NOMO-1 treated with dmso at 0.1 percent for 144 hours (cell line): Measurements from ENCODE around the gene ASPSCR1.

ENCODE experiments used
- DNase-seq: peaks from one replicate; lab custom pipeline; 2025; ENCODE audit not compliant: unreplicated experiment; lab: John Stamatoyannopoulos, UW

ASPSCR1 gene

DNA sequence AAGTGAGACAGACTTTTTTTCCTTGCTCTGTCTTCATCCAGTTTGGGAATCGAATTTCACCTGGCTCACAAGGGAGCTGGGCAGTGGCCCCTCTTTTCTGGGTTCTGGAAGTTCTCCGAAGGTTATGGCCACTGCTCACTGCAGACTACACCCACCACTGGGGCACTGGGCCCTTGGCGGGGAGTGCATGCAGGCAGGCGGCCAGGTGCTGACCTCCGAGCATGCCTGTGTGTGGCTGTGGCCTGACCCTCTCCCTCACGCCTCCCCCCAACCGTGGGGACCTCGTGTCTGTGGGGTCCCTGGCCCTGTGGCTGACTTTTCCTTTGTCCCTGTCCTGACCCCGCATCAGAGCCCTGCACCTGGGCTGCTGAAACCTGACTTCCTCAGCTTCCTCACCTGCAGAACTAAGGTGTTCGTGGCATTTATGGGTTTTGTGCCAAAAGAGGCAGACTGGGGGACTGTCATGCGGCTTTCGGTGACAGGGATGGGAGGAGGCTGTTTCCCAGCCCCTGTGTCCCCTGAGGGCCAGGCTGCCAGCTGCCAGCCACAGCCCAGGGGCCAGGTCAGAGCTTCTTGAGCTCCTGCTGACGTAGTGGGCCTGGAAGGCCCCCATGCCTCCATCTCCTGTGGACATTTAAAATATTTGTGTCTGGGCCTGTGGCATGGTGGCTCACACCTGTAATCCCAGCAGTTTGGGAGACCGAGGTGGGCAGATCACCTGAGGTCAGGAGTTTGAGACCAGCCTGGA lies 21.4 kb downstream of the ASPSCR1 start:
- no peak for DNase-seq

DNA sequence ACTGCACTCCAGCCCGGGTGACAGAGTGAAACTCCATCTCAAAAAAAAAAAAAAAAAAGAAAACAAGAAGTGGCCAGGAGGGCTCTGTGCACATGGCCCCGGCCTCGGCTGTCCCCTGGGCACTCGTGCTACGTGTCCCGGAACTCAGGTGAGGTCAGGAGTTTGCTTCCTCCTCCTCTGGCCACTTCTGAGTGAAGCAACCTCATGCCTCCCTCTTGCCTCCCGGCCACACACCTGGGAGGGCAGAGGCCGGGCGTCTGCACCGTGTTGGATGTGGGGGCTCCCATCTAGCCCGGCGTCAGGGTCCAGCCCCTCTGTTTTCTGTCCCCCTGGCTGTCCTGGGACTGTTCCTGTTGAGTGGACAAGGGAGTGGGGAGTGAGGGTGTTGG lies 22.2 kb downstream of the ASPSCR1 start:
- no peak for DNase-seq

DNA sequence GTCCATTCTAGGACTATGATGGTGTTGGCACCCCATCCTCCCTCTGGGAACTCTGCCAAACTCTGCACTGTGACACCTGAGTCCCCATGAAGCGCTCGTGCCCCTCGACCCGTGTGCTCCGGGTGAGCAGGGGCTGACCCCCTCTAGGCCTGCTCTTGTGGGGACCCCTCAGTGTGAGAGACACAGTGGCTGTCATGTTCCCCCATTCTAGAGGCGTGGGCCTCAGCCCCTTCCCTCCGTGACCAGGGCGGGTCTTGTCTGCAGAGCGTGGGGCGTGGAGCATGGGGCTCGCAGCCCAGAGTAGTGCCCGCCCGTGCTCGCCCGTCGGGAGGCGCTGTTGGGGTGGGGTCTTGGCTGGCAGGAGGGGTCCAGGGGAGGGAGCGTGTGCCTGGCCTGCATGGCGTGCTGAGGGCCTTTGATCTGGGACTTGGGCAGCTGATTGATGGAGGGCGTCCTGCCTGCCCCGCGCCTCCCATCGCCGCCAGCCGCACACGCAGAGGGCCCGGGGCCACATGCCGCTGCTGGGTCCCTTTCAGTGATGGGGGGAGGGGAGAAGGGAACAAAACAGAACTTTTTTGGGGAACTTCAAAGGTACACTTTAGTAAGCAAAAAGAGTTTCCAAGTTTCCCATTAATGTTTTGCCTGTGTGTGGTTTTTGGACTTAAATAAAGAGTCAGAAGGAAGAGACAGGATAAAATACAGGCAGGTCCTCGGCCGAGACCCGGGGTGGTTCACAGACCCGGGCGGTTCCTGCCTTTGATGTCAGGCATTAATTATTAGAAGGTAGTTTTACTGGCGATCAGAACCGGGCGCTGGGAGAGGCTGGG lies 22.8 kb downstream of the ASPSCR1 start:
- DNase-seq: no peak

DNA sequence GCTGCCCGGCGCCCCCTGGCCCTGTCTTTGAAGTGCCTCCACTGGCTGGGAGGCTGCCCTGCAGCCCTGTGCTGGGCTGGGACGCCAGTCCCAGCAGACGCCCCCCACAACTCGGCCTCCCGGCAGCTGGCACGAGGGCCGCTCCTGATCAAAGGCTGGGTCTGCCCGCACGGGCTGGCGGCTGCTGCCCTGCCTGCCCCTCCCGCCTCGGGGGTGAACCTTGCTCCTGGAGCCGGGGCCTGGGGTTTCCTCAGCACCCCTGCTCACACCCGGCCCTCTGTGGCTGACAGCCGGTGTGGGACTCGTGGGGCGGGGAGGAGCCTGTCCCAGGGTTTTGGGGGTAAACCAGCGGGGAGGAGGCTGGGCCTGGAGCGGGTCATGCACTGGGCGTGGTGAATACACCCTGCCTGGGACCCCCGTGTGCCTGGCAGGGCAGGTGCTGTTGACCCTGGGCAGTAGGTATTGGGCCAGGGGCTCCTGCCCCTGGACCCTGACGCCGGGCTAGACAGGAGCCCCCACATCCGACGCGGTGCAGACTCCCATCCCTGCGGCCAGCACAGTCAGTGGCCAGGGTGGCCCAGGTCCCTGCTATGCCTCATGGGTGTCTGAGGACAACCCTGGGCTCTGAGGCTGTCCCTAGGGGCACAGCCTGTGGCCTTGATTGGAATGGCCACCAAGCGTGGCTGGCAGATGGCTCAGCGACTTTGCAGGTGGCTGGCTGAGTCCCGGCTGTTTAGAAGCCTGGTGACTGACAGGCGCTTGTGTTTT lies 23.6 kb downstream of the ASPSCR1 start:
- DNase-seq: no peak

DNA sequence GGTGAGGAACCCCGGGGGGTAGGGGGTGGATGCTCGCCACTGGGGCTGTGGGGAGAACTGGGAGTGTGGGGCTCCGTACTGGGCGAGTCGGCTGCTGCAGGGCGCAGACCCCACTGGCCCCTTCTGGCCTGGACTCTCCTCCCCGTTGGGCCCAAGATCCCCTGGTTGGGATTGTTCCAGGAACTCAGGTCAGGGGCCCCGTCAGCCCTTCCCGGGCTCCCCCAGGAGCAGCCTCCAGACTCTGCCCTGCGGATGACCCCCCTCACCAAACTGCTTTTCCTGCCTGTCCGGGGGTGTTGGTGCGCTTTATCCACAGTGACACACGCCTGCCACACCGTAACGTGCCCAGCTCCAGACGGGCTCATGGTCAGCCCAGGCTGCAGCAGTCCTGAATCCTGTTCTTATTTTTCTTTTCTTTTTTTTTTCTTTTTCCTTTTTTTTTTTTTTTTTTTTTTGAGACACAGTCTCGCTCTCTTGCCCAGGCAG lies 24.2 kb downstream of the ASPSCR1 start:
- no peak for DNase-seq

DNA sequence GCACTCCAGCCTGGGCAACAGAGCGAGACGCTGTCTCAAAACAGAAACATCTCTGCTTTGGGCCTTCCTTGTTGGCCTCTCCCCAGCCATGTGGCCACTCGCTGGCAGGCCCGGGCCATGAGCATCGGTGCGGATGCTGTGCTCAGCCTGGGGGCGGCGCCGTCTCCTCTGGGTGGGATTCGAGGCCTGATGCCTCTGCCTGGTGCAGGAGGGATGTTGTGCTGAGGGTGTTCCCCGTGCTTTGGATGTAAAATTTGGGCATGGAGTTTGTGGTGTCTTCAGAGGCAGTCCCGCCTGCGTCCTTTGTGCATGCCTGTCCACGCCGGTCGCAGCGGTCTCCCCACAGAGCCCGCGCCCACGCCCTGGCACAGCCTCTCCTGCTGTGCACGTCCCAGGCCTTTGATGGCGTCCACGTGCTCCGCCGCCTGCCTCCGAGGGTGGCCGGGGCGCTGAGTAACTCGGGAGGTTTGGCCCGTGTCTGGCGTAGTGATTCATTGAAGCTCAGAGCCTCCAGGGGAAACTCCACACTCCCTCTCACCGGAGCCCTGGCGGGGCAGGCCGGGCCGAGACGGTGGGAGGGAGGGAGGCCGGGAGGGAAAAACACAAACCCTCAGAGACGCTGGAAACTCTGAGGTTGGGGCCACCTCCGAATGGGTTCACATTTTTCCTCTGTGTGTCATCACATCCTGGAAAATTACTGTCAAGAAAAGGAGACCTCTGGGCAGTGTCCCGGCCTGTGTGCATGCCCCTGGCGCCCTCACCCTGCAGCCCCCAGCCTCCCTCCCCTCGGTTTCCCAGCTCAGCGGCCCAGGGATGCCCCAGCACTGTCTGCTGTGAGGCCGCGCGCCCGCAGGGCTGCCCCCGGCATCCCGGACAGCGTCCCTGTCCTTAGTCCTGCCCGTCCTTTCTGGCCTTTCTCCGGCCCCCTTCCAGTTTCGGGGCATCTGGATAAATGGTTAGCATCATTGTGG lies 26.3 kb downstream of the ASPSCR1 start:
- DNase-seq: no peak

DNA sequence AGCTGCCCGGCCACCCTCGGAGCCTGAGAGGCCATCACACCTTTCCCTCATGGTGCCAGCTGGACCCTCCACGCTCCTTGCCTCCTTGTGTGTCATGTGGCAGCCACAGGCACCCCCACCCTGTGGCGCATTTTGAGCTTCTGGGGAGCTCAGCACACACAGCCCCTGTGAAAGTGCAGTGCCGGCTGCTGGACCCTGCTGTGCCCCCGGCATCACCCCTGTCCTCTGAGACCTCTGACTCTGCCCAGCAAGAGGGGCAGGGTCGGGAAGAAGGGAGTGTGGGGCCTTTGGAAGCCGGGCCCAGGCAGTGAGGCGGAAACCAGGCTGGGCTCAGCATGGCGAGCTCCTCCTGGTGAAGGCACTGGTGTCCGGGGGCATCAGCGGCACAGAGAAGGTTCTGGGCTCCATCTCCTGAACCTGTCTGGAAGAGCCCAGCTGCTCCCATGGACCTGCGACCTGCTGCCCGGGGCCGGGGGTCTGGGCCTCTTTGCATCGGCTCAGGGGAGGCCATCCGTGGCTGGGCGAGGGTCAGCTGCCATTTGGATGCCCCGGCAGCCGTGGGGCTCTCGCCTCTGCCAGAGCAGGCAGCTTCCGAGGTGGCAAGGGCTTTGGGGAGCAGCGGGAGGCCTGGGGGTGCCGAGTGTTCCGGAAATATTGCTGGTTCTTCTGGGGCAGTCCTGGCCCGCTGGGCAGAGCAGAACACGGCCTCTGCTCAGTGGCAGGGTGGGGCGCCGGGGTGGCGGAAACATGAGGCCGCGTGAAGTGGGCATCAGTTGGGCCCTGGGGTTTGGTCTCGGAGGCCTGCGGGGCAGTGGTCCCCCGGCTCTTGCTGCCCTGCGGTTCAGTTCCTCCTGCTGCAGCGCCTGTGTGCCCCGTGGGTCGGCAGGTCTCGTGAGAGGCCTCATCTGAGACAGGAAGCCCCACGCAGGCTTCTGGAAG lies 27.4 kb downstream of the ASPSCR1 start:
- DNase-seq: no peak

DNA sequence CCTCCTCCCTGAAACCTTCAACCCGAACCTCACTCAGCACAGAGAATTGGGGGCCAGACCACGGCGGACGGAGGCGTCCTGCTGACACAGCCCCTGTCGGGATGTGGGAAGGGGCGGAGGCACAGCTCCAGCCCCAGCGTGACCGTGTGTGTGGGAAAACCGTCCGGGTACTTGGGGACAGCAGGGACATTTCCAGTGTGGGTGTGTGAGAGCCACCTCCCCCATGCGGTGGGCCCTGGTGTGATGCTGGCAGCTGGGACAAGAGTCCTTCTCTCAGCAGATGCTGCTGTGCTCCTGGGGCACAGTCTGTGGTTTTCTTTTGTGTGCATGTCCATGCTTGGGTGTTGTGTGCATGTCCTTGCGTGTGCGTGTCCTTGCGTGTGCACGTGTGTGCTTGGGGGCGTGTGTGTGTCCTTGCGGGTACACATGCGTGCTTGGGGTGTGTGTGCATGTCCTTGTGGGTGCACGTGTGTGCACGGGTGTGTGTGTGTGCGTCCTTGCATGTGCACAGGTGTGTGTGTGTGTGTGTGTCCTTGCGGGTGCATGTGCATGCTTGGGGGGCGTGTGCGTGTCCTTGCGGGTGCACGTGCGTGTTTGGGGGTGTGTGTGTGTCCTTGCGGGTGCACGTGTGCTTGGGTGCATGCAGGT lies 28.4 kb downstream of the ASPSCR1 start:
- no peak for DNase-seq

DNA sequence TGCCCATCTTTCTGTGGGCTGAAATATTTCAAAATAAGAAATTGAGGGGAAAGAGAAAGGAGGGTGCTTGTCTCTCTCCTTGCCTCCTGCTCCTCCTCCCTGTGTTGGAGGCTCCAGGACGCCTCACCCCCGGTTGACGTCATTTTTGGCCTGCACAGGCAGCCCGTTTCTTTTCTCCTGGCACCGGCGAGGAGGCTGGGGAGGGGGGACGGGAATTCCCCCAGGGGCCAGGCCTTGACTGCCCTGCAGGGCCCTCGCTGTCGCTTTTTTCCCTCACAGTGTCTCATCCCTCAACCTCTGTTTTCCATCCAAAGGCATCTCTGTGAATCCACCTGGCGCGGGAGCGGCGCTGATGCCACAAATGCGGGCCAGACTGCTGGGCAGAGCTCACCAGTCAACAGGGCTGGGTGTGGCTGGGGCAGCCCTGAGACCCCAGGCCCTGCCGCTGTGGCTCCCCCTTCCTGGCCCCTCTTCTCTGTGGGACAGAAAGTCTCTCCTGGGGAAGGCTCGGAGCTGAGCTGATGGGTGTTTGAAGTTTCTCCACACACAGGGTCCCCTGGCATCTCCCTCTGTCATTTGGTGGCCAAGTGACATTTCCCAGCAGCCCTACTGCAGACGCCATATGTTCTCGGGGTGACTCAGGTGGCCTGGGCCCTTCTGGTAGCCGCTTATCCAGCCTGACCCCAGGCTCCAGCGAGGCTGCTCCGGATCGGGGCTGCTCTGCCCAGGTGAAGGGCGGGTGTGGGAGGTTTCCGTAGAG lies 29.2 kb downstream of the ASPSCR1 start:
- no peak for DNase-seq

DNA sequence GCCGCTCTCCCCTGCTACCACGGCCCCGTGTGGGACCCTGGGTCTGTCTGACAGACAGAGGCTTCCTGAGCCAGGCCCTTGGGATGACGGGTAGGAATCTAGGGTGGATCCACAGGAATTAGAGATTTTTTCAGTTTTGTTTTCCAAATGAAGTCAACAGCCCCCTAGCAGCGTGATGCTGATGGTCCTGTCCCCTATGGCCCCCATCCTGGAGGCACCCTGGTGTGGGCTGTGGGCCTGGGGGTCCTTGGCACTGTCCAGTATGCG lies 29.7 kb downstream of the ASPSCR1 start:
- no peak for DNase-seq

DNA sequence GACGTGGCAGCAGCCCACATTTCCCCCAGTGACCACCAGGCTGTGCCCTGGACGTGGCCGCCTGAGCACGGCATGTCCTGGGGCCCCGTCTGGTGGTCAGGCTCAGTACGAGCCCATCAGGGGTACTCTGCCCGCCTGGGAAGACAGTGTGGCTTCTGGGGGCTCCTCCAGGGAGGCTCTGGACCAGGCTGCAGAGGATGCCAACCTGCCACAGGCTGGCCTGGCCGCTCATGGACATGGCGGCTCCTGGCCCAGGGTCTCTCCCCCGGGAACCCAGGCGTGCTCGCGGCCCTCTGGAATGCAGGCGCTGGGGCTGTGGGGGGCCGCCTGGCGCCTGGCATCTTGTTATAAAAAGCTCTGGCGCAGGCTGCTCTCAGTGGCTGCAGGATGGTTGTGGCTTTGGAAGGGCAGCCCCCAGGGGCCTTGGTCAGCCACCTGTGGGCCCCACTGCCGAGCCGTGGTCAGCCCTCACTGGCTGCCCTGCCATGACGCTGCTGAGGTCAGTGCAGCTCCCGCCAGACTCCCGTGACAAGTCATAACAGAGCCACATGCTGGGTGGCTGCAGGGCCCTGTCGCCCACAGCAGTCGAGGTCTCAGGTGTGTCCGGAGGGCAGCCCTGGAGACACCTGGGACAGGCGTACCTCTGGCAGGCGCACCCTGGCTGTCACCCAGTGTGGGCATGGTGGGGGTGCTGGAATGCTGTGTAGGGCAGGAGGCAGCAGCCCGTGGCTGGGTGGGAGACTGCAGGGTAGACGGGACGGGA lies 30.2 kb downstream of the ASPSCR1 start:
- DNase-seq: no peak

DNA sequence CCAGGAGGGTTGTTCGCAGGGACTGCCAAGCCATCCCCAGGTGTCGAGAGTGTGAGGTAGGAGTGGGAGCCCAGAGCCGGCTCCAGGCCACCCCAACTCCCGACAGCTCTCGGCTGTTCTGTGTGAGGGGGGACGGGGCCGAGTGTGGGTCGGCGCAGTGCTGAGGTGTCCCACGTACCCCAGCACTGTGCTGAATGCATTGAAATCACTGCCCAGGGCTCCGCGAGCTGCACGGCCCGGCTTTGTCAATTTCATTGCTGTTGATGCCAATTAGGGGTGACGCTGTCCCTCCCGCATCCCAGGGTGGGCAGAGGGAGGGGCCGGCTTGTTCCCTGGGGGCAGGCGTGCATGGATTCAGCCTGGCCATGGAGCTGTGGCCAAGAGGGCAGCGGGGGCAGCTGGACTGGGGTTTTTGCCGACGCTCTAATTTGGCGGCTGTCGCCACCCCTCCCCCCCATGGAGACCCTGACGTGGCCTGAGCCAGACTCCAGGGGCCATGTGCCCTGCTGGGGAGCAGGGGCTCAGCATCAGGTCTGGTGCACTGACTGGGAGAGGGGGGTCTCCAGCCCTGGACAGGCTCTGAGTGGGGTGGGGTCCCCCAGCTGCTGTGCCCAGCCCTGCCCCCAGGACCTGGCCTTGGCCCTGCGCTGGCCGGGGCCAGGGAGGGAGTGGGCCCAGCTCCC lies 31.0 kb downstream of the ASPSCR1 start:
- no peak for DNase-seq

DNA sequence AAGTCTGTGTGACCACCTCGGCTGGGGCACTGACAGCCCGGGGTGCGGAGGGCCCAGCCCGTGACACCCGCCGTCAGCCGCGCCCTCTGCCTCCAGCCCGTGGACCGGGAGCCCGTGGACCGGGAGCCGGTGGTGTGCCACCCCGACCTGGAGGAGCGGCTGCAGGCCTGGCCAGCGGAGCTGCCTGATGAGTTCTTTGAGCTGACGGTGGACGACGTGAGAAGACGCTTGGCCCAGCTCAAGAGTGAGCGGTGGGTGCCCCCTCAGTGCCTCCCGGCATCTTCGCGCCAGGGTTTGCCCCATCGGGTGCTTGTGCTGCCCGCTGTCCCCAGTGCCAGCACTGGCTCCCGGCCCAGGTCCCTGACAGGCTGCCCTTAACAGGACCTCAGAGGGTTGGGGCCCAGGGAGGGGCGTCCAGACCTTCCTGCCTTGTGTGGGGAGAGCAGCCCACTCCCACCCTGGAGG lies 31.5 kb downstream of the ASPSCR1 start:
- no peak for DNase-seq

DNA sequence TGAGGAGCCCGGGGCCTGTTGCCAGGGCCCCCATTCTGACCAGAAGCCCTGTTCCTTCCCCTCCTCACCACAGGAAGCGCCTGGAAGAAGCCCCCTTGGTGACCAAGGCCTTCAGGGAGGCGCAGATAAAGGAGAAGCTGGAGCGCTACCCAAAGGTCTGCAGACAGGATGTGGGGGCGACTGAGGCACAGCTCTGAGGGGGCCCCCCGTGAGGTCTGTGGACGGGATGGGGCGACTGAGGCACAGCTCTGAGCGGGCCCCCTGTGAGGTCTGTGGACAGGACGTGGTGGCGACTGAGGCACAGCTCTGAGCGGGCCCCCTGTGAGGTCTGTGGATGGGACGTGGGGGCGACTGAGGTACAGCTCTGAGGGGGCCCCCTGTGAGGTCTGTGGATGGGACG lies 32.0 kb downstream of the ASPSCR1 start:
- DNase-seq: no peak

DNA sequence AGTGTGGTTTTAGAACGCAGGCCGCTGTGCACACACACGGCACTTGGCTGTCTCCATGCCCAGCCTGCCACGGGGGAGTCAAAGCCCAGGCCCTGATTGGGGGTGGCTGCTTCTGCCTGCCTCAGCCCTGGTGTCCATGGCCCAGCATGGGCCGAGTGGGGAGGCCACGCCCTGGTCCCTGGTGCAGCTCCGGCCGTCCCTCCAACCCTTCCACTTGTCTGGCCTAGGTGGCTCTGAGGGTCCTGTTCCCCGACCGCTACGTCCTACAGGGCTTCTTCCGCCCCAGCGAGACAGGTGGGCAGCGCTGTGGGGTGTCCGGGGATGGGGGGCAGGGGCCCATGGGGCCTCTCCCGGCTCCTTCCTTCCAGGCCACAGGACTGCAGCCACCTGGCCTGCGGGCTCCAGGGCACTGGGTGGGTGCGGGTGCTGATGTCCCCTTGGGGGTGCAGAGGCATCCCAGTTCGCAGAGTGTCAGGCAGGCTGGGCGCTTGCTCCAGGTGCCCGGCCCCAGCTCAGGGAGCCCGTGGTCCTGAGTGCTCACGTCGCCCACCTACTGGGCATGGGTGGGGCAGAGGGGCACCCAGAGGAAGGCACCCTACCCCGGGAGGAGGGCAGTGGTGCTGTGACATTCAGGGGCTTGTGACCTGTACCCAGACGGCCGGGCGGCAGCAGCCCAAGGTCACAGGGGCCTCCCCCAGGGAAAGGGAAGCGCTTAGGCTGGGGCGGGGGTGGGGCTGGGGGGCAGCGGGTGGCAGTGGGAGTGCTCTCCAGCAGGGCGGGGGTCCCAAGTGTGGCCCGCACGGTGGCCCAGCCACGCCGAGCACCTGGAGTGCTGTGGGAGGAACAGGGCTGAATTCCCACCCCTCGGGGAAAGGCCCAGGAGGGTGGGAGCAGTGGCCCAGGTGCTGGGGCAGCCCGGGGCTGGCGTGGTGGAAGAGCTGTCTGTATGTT lies 33.4 kb downstream of the ASPSCR1 start:
- DNase-seq: no peak
